ENCODE measurements around the gene CCDC177.

DNA sequence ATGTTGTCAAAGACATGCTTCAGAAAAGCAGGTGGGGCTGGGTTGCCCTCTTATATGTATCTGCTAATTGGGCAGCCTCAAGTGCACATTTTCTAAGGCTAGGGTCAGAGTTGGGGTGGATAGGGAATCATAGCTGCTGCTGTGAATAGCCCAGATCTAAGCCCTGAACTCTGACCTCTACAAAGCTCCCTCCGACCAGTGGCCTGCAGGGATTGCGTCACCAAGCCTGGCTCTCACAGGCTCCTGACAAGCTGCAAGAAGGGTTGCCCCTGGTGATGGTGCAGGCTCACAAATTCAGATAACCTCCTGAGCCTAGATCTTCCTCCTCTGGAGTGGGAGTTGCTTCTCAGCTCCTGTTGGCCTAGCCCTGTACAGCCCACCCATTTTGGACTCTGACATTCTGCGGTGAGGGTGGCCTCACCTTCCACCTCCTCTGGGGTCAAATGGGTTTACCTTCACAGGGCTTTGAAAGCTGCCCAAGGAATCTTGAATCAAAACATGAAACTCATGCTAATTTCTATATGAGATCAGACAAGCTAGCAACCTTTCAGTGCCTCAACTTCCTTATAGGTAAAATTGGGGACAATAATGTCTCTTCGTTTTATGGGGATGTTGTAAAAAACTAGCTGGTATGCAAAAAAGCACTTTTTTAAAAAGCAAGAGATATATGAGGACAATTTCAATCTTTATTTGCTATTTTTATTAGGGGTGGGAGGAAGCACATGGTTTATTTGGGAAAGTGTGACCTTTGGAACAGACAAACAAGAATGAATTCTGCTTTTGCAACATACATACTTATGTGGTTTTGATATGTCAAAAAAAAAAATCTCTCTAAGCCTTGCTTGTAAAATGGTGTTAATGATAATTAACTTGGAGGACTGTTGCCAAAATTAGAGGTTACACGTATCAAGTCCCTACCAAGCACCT, 31.9 kb upstream of the CCDC177 start:
- no peak for TF ChIP-seq CTCF (conservative IDR thresholded peaks at IDR 0.05; ENCODE audit: low read length)
- TF ChIP-seq EZH2phosphoT487 (IDR thresholded peaks at IDR 0.05; ENCODE audit: borderline replicate concordance, low read depth, low read length) = no peak
